Esophagus squamous epithelium (tissue), 5 donors: ENCODE results near the gene GUCY1A1. TPM values are rescaled to one million over a fixed set of nuclear protein-coding genes. Genes with fewer than 3 reads are reported as not detected.

Source experiments
- DNase-seq: peaks from one replicate; lab custom pipeline; 2025; lab: John Stamatoyannopoulos, UW
- H3K27ac ChIP-seq, 4 donors: fragments of 200-600 bp; sonication (generic); one replicate each; pipeline ENCODE4 v1.5.1; 2016 to 2019; ENCODE audit warnings: mild to moderate bottlenecking in 1 of 4
- H3K27me3 ChIP-seq, 4 donors: fragments of 200-600 bp; sonication (generic); 1 replicate in 3 of 4; 2 replicates in 1 of 4; pipeline versions ENCODE4 v1.5.1 to v1.6.0; 2017 to 2021; ENCODE audit warnings: antibody characterized with exemption in 1 of 4
- H3K36me3 ChIP-seq, 3 donors: fragments of 200-600 bp; sonication (generic); one replicate each; pipeline ENCODE4 v1.5.1; 2016 to 2019
- H3K4me1 ChIP-seq, 3 donors: fragments of 200-600 bp; sonication (generic); one replicate each; pipeline ENCODE4 v1.5.1; 2017 to 2019
- H3K4me3 ChIP-seq, 4 donors: fragments of 200-600 bp; sonication (generic); 1 replicate in 3 of 4; 2 replicates in 1 of 4; pipeline ENCODE4 v1.5.1; 2016 to 2019; ENCODE audit warnings: mild to moderate bottlenecking in 2 of 4, moderate library complexity in 1 of 4
- H3K9me3 ChIP-seq, 3 donors: fragments of 200-600 bp; sonication (generic); one replicate each; pipeline ENCODE4 v1.5.1; 2016 to 2019
- POLR2A ChIP-seq, 4 donors: fragments of 450-650 bp; IDR thresholded peaks; one replicate each; pipeline ENCODE4 v1.6.1; 2017; ENCODE audit warnings: antibody characterized with exemption in 4 of 4, mild to moderate bottlenecking in 4 of 4, moderate library complexity in 3 of 4
- WGBS, 2 donors: methylation state at CpG; one replicate each; pipeline ENCODE4 v1.1.5; 2018; 5-methylcytosine and 5-hydroxymethylcytosine counted together
- intact Hi-C: fragments of 100-400 bp; cut with DNase I; formaldehyde crosslinking; loops from one replicate; pipeline ENCODE4 v1.15.0; 2022
- total RNA-seq, 4 donors: library from RNA; depleted of rRNA; stranded (reverse); fragments of >200 nt; gene quantifications; one replicate each; pipeline ENCODE4 v1.1.0, GENCODE V29; 2016
- TF ChIP-seq, protein P1 (sequence below), 6 experiments: fragments of 450-650 bp in 4 of 6; fragments of 200-600 bp in 2 of 6; sonication (generic) in 2 of 6; IDR thresholded peaks; one replicate each; pipeline ENCODE4 v1.5.1; 2016 to 2019; ENCODE audit warnings: antibody characterized with exemption in 6 of 6, mild to moderate bottlenecking in 4 of 6, moderate library complexity in 4 of 6
- donor health status: DM: yes; HTN: yes; CAD: no.

GUCY1A1 gene
- total RNA-seq, 4 donors from 2014 or later, result 0.45 to 8.6 (median 5.1) TPM

GRCh38 chr4:155780775-155781174 is 114.1 kb downstream of the GUCY1A1 start:
- intact Hi-C loops, result no loop called here
- H3K4me1 ChIP-seq, result peaks cover 0 to 11% (median 0%) of the 10 kb centered on the region in 3 donors
- WGBS, 2 donors, result 28 to 53% methylated on average over 1 of the region's 1 CpG

GRCh38 chr4:155781249-155781831 is 114.7 kb downstream of the GUCY1A1 start:
- DNase-seq, result no peak
- intact Hi-C loops, result no loop called here
- Histone ChIP-seq H3K36me3 (no peaks in the 10 kb centered on the region), H3K27ac (no peak overlapping the region), H3K4me1 (peaks cover 0 to 11% (median 0%) of the 10 kb centered on the region in 3 donors), H3K4me3 (no peak overlapping the region), H3K27me3 (no peaks in the 10 kb centered on the region), H3K9me3 (no peaks in the 10 kb centered on the region)
- TF ChIP-seq, protein P1, sequence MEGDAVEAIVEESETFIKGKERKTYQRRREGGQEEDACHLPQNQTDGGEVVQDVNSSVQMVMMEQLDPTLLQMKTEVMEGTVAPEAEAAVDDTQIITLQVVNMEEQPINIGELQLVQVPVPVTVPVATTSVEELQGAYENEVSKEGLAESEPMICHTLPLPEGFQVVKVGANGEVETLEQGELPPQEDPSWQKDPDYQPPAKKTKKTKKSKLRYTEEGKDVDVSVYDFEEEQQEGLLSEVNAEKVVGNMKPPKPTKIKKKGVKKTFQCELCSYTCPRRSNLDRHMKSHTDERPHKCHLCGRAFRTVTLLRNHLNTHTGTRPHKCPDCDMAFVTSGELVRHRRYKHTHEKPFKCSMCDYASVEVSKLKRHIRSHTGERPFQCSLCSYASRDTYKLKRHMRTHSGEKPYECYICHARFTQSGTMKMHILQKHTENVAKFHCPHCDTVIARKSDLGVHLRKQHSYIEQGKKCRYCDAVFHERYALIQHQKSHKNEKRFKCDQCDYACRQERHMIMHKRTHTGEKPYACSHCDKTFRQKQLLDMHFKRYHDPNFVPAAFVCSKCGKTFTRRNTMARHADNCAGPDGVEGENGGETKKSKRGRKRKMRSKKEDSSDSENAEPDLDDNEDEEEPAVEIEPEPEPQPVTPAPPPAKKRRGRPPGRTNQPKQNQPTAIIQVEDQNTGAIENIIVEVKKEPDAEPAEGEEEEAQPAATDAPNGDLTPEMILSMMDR (IDR thresholded peaks at IDR 0.05), result no peak
- TF ChIP-seq POLR2A (IDR thresholded peaks at IDR 0.05), result no peak
- WGBS, 2 donors, result 87 to 91% methylated on average over 4 of the region's 4 CpGs

More at GRCh38 chr4:155780775-155781174, 114.1 kb downstream of the GUCY1A1 start:
- no peaks in the 10 kb centered on the region for H3K36me3 ChIP-seq
- TF ChIP-seq POLR2A (IDR thresholded peaks at IDR 0.05), result no peak
- TF ChIP-seq, protein P1 (IDR thresholded peaks at IDR 0.05), result no peak
- no peak for DNase-seq
- H3K27me3 ChIP-seq, result no peaks in the 10 kb centered on the region
- H3K27ac ChIP-seq, result no peak overlapping the region
- H3K4me3 ChIP-seq, result no peak overlapping the region
- H3K9me3 ChIP-seq, result no peaks in the 10 kb centered on the region

Other genes starting within 250 kb of the GUCY1A1 start
- gene GUCY1B1, start 92.2 kb downstream of the GUCY1A1 start, total RNA-seq, result 1 to 10 TPM; 1.4 to 7.4 (median 3.6) TPM
- not detected for gene ASIC5, start 199.4 kb downstream of the GUCY1A1 start, total RNA-seq
- gene TDO2, start 236.8 kb downstream of the GUCY1A1 start, total RNA-seq, result 1 to 10 TPM in 1 of 4 donors, under 1 TPM in 1, not detected in 2; 0.40 to 2.0 TPM